ENCODE measurements around the gene ARHGAP32. TPM values are rescaled to one million over a fixed set of nuclear protein-coding genes. Genes with fewer than 3 reads are reported as not detected.
"Not testable (repeated sequence)": the region's sequence is repeated elsewhere in the genome, so short reads cannot be mapped to it uniquely, and the experiment has no call there.

The ARHGAP32 gene
- total and polyA plus RNA-seq, 11 donors = 2.1 to 9.5 (median 4.8) TPM

DNA sequence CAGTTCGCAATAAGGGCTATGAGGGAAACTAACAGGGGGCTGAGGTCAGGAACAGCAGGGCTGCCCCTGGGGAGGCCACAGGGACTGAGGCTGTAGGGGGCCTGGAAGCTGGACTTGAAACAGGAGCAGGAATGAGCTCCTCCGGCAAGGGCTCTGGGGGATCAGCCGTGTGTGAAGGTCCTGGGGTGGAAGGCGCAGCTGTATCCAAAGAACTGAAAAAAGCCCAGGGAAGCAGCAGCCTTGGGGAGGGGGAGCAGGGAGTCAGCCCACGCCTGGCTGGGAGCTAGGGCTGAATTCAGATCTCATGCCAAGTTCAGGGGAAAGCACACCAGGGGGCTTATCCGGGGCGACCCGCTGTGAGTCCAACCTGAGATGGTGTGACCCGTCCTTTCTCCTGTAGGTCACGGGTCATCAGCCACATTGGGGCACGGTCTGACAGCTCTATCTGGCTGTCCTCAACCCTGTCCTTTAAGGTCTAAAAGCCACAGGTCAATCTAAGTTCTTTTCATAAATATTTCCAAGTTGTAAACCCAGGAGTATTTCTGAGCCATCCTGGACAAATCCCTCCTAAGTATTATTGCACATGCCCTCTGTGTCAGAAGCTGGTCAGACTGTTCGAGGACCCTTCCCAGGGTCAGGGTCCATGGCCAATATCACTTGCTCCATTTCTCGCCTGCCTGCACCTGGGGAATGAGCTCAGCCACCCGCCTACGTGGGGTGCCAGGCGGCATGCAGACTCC lies 267.4 kb downstream of the ARHGAP32 start:
- H3K4me1 ChIP-seq = peaks cover 0 to 11% (median 0%) of the 10 kb centered on the region in 12 donors
- no peak for DNase-seq
- intact Hi-C loops (cut with DNase I) = no loop called here
- no peak for ATAC-seq
- H3K27ac ChIP-seq = no peak overlapping the region
- no peak for TF ChIP-seq POLR2A (IDR thresholded peaks at IDR 0.05)
- TF ChIP-seq, protein P1, sequence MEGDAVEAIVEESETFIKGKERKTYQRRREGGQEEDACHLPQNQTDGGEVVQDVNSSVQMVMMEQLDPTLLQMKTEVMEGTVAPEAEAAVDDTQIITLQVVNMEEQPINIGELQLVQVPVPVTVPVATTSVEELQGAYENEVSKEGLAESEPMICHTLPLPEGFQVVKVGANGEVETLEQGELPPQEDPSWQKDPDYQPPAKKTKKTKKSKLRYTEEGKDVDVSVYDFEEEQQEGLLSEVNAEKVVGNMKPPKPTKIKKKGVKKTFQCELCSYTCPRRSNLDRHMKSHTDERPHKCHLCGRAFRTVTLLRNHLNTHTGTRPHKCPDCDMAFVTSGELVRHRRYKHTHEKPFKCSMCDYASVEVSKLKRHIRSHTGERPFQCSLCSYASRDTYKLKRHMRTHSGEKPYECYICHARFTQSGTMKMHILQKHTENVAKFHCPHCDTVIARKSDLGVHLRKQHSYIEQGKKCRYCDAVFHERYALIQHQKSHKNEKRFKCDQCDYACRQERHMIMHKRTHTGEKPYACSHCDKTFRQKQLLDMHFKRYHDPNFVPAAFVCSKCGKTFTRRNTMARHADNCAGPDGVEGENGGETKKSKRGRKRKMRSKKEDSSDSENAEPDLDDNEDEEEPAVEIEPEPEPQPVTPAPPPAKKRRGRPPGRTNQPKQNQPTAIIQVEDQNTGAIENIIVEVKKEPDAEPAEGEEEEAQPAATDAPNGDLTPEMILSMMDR (IDR thresholded peaks at IDR 0.05) = no peak
- no peaks in the 10 kb centered on the region for H3K36me3 ChIP-seq
- no peak overlapping the region for H3K4me3 ChIP-seq
- H3K27me3 ChIP-seq = no peaks in the 10 kb centered on the region
- WGBS, 4 donors = 73 to 82% (median 76%) methylated on average over 15 to 16 of the region's 16 CpGs
- no peaks in the 10 kb centered on the region for H3K9me3 ChIP-seq

DNA sequence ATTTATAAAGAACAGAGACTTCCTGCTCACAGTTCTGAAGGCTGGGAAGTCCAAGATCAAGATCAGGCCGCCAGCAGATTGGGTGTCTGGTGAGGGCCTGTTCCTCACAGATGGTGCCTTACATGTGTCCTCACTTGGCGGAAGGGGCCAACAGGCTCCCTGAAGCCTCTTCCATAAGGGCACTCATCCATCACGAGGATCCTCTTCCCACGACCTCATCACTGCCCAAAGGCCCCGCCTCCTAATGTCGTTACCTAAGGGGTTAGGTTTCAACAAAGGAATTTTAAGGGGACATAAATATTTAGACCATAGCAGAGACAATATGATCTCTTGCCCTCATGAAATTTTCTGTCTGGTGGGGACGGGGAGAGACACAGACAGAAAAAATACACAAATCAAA lies 268.0 kb downstream of the ARHGAP32 start:
- TF ChIP-seq, protein P1 (IDR thresholded peaks at IDR 0.05) = no peak
- no peak for TF ChIP-seq POLR2A (IDR thresholded peaks at IDR 0.05)
- WGBS, 4 donors = 80 to 86% (median 85%) methylated on average over 7 of the region's 7 CpGs
- DNase-seq = no peak

DNA sequence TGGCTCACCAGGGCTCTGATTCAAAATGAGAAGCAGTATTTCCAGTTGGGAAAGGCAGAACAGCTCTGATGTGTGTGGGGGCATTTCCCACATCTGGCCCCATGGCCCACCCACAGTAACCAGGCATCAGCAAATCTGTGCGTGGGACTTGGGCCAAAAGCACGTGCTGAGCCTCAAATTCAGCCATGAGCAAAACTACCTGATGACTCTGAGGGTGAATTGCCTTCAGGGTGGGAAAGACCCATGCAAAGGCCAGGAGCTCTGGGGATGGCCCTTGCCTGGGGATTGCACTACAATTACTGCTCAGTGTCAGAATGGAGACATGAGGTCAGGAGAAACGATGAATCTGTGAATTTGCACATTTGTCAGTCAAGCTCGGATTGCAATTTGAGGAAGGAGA lies 270.3 kb downstream of the ARHGAP32 start:
- Histone ChIP-seq H3K36me3 (no peaks in the 10 kb centered on the region), H3K4me3 (no peak overlapping the region), H3K27me3 (no peaks in the 10 kb centered on the region), H3K27ac (no peak overlapping the region), H3K9me3 (no peaks in the 10 kb centered on the region), H3K4me1 (no peaks in the 10 kb centered on the region)
- 74 to 94% (median 90%) methylated on average over 4 of the region's 4 CpGs for WGBS, 4 donors
- no peak for ATAC-seq
- no peak for DNase-seq
- intact Hi-C loops (cut with DNase I) = no loop called here
- TF ChIP-seq POLR2A (IDR thresholded peaks at IDR 0.05) = no peak
- TF ChIP-seq, protein P1 (IDR thresholded peaks at IDR 0.05) = no peak

More for the DNA sequence above, 268.0 kb downstream of the ARHGAP32 start:
- no peak for ATAC-seq
- Histone ChIP-seq H3K9me3 (no peaks in the 10 kb centered on the region), H3K27ac (no peak overlapping the region), H3K4me1 (peaks cover 0 to 11% (median 0%) of the 10 kb centered on the region in 12 donors), H3K36me3 (no peaks in the 10 kb centered on the region), H3K4me3 (no peak overlapping the region), H3K27me3 (no peaks in the 10 kb centered on the region)
- intact Hi-C loops (cut with DNase I) = no loop called here

DNA sequence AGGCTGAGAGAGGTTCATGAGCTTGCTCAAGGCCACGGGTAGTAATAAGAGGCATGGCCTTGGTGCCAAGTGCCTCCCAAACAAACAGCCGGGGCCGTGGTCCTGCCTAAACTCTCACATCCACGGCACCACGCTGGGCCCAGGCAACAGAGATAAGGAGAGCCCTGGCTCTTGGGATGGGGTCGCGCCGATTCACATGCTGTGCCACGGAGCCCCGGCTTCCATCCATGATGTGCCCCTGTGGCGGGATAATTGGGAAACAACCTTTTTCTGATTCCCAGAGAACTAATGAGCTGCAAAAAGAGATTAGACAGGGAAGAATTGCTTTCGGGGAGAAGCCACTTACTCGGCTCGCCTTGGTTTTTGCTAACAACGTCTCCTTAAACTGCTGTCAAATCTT lies 271.5 kb downstream of the ARHGAP32 start:
- 82 to 88% (median 84%) methylated on average over 14 to 15 of the region's 15 CpGs for WGBS, 4 donors
- H3K27me3 ChIP-seq = no peaks in the 10 kb centered on the region
- no peak overlapping the region for H3K4me3 ChIP-seq
- intact Hi-C loops (cut with DNase I) = no loop called here
- no peaks in the 10 kb centered on the region for H3K36me3 ChIP-seq
- TF ChIP-seq, protein P1 (IDR thresholded peaks at IDR 0.05) = no peak
- TF ChIP-seq POLR2A (IDR thresholded peaks at IDR 0.05) = no peak
- ATAC-seq = no peak
- no peak for DNase-seq
- no peak overlapping the region for H3K27ac ChIP-seq
- no peaks in the 10 kb centered on the region for H3K4me1 ChIP-seq
- no peaks in the 10 kb centered on the region for H3K9me3 ChIP-seq

DNA sequence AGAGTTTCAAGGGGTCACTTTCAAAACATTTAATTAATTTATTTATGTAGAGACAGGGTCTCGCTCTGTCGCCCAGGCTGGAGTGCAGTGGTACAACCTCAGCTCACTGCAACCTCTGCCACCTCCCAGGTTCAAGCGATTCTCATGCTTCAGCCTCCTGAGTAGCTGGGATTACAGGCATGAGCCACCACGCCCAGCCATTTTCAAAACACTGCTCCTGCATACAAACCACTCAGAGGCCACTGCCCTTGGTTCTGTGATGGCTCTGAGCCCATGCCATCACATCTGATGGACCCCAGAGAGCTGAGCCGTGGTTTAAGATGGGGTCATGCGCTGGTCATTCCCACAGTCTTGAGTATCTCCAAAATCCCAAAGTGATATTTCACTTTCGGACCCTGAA lies 272.5 kb downstream of the ARHGAP32 start:
- intact Hi-C loops (cut with DNase I) = loop anchor here in 1 of 10 donors (5.0 kb wide), 1 partner anchor 38 kb away; no protein-coding TSS in a partner anchor
- 74 to 86% (median 83%) methylated on average over 7 of the region's 7 CpGs for WGBS, 4 donors
- not testable (repeated sequence) for H3K36me3 ChIP-seq, DNase-seq, H3K4me1 ChIP-seq, H3K9me3 ChIP-seq, ATAC-seq, H3K27me3 ChIP-seq, H3K27ac ChIP-seq, H3K4me3 ChIP-seq

All from heart left ventricle (tissue), 16 donors.